NCI-H69 (cell line): Measurements from ENCODE around the gene TMPRSS2.

Experiments
- DNase-seq: peaks from one replicate; lab custom pipeline; 2025; lab: John Stamatoyannopoulos, UW

TMPRSS2 gene

DNA sequence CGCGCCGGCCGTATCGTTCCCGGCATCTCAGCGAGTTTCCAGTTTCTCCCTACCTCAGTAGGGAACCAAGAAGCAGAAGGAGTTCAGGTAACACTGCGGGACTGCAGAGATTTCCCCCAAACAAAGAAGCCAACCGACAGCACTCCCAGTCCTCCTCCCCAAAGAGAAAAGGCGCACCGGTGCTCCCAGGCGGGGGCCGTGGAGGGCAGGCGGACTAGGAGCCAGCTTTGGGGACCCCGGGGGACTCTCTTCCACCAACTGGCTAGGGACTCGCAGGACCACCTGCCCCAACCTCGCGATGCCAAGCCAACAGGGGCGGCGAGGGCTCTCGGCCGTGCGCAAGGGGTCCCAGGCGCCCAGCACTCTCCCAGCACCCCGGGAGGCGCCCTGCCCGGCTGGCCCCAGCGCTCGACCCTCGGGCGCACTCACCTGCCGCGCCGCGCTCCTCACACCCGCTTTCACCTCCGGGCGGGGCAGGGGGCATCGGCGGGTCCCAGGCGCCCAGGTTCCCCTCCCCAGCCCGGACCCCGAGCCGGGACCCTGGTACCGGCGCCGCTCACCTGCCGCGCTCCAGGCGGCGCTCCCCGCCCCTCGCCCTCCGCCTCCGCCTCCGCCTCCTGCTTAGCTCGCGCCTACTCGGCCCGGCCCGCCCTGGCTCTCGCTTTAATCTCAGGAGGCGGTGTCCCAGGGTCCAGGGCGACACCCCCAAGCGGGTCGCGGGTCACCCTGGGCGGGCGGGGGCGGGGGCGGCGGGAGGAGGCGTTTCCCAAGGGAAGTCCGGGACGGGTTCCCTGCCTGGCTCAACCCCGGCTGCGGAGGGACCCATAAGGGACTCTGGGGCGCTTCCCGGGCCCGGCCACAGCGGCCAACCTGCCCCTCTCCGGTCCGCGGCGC lies at the start of gene TMPRSS2:
Gene TMPRSS2, minus strand, starts transcription at position 638 of the 894 bp plus-strand sequence. CDS start 10,025 bp downstream, outside the sequence.
- DNase-seq: no peak

DNA sequence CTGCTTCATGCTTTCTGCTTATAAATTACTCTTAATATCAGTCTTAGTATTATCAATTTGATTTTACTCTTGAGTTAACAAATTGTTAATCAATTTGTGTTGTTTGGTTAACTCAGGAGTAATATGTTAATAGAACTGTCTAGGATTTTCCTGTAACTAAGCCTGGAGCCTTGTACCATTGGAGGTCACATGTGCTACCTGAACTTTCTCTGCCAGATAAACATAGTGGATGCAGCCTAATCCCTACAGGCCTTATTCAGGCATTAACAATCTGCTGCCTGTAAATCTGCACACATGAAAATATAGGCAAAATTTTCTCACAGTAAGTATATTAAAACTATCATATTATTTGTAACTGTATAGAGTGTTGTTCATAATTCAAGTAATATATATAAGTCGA lies 47.1 kb upstream of the TMPRSS2 start:
- DNase-seq: no peak

DNA sequence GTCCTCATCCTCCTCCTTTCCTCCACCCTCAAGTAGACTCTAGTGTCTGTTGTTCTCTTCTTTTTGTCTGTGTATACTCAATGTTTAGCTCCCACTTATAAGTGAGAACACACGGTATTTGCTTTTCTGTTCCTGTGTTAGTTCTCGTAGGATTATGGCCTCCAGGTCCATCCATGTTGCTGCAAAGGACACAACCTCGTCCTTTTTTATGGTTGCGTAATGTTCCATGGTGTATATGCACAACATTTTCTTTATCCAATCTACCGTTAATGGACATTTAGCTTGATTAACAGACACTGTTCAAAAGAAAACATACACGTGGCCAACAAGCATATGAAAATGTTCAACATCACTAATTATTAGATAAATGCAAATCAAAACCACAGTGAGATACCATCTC lies 44.3 kb upstream of the TMPRSS2 start:
- DNase-seq: no peak

DNA sequence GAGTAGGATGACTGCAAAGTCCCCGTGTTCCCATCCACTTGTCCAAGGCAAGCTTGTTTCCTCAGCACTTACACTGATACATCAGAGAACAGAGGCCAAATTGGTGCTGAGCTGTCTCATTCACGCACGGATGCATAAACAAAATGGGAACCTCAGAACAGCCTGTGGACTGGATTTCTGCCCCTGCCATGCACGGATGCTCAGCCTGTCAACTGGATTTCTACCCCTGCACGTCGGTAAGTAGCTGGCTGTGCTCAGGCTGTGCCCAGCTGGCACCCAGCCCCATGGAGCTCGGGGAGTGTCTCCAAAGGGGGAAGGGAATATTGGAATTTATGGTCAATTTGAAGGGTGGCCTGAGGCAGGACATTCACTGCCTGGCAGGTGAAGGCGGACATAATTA lies 40.8 kb upstream of the TMPRSS2 start:
- DNase-seq: peak; percentile 12

DNA sequence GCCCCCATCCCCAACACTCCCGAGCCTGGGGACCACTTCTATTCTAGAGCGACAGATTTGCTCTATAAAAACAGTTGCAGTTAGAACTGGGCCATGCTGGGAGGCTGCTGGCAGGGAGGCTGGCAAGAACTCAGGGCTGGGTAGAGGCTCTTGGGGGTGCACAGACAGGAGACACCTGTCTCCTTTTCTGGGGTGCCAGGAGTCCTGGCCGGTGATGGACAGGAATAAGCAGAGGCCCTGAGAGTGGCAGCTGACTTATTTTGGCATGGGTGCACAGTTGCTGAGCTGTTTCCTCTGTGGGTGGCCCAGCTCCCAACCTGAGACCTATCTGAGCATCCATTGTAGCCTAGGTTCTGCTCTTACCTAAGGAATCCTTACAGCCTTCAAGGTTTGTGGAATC lies 39.2 kb upstream of the TMPRSS2 start:
- no peak for DNase-seq

DNA sequence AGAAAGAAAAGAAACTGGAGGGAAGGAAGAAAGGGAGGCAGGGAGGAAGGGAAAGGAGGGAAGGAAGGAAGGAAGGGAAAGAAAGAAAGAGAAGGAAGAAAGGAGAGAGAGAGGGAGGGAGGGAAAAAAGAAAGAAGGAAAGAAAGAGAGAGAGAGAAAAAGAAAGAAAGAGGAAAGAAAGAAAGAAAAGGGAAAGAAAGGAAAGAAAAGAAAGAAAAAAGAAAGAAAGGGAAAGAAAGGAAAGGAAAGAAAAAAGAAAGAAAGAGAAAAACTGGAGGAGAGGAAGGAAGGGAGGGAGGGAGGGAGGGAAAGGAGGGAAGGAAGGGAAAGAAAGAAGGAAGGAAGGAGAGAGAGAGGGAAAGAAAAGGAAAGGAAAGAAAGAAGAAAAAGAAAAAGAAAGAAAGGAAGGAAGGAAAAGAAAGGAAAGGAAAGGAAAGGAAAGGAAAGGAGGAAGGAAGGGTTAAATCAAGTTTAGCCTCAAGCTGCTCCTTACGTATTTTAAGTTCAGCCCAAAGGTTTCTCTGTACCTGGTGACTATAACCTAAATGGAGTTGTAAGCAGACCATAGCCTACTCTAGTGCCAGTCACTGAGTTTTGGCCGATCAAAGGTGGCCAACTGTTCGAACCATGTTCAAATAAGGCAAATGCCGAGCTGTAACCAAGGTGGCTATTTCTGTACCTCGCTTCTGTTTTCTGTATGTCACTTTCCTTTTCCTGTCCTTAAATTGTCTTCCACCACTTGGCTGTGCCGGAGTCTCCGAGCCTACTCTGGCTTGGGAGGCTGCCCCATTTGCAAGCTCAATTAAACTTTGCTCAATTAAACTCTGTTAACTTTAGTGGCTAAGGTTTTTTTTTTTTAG lies 37.8 kb upstream of the TMPRSS2 start:
- no peak for DNase-seq

DNA sequence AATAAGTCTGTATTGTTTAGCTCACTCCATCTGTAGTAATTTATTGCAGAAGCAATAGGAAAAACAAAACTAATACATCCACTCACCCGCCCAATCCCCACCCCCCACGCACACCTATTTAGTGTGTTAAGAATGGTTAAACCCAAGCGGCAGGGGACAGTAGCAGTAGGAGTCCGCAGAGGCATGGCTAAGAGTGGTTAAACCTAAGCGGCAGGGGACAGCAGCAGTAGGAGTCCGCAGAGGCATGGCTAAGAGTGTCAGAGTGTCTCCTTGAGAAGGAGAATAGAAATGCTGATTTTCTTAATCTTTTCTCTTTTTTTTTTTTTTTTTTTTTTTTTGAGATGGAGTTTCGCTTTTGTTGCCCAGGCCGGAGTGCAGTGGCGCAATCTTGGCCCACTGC lies 34.8 kb upstream of the TMPRSS2 start:
- DNase-seq: no peak

DNA sequence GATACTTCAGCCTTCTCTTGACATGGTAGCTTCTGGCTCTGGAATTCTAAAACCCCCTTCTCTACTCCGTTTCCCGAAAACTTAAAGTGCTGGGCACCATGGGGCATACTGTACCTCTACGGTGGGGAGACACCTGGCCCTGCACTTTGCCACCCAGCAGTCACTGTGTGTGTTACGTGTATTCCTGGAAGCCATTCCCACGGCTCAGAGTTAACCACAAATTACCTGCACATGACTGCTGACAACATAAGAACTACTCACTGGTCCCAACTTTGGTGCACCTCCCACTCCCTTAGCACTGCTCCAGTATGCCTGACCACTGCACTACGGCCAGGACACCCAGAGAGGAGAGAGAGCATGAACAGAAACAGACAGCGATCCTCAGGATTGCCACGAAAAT lies 29.4 kb upstream of the TMPRSS2 start:
- no peak for DNase-seq

- no peak for DNase-seq
Observed at GRCh38 chr21:41536827-41537103, 28.8 kb upstream of the TMPRSS2 start.

GRCh38 chr21:41536076-41536826 lies 28.3 kb upstream of the TMPRSS2 start:
- peak; percentile 13 for DNase-seq

DNA sequence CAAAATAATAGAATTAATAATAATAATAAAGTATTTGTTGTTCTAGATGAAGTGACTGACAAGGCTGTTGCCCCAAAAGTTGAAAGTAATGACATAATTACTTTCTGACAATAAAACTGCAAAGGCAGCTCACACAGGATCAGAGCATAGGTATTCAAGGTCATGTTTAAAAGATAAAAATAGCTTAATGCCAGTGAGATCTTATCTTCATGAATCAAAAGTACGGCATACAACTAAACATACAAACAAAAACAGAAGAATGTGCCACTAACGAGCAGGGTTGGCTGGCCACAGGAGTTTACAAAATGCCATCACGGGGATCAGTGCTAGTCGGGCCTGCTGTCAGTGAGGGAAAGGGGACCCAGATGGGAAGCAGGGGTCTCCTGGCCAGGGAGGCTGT lies 22.4 kb upstream of the TMPRSS2 start:
- DNase-seq: no peak

GRCh38 chr21:41529769-41530168 lies 21.8 kb upstream of the TMPRSS2 start:
- no peak for DNase-seq

GRCh38 chr21:41526478-41527087 lies 18.6 kb upstream of the TMPRSS2 start:
- DNase-seq: no peak

DNA sequence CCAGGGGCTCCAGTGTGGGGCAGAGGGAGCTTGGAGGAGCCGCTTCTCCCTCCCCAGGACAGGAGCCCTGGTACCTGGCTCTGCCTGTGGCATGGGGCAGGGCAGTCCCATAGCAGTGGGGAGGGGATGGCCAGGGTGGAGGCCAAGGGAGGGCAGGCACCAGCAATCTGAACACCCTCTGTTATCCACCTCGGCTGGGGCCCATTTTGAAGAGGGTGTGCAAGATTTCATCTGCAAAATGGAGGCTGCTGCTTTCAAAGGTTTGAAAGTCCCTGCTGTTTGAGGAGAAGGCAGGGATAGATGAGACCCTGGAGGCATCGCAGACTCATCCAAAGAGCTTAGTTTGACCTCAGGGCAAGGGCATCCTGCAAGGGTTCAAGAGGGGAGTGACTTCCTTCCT lies 15.2 kb upstream of the TMPRSS2 start:
- no peak for DNase-seq

- DNase-seq: no peak
Observed at GRCh38 chr21:41521489-41522027, 13.6 kb upstream of the TMPRSS2 start.

GRCh38 chr21:41520560-41521442 lies 12.8 kb upstream of the TMPRSS2 start:
- DNase-seq: no peak

DNA sequence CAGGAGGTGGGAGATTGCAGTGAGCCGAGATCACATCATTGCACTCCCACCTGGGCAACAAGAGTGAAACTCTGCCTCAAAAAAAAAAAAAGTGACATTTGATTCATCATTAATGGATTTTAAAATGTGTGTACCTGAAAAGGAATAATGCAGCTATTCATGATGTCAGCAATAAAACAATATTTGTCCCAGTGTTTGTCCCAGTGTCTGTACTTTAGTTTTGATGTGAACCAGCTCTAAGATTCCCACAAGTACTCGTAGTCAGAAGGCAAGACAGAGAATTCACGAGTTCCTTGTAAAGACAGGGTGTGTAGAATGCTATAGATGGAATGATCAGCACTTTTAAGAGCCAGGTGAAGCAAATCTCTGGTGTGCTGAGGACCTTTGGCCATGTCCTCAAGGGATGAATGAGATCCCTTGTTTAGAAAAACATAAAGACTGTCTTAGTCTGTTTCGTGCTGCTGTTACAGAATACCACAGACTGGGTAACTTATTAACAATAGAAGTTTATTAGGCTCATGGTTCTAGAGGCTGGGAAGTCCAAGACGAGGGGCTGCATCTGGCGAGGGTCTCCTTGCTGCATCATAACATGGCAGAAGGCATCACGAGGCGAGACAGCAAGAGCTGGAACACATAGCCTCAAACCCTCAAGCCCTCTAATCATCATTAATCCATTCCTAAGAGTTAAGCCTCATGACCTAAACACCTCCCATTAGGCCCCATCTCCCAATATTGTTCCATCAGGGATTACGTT lies 12.0 kb upstream of the TMPRSS2 start:
- no peak for DNase-seq

- DNase-seq: no peak
Observed at GRCh38 chr21:41518757-41519156, 10.8 kb upstream of the TMPRSS2 start.

DNA sequence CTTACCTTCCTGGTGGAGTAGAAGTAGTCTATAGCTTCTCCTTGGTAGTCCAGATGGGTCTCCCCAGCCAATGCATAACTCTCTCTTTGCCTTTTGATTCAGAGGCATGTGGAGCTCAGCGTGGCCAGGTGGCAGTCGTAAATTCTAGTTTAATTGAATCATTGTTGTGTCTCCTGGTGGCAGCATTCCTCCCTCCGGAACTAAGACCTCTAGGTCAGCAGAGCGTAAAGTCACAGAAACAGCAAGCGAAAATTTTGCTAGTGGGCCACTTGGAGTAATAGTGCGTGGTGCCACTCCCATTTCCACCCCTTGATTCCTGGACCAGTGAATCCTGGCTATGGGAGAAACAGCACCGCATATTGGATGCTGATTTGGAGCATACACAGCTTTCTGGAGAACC lies 3.9 kb upstream of the TMPRSS2 start:
- peak; percentile 18 for DNase-seq

DNA sequence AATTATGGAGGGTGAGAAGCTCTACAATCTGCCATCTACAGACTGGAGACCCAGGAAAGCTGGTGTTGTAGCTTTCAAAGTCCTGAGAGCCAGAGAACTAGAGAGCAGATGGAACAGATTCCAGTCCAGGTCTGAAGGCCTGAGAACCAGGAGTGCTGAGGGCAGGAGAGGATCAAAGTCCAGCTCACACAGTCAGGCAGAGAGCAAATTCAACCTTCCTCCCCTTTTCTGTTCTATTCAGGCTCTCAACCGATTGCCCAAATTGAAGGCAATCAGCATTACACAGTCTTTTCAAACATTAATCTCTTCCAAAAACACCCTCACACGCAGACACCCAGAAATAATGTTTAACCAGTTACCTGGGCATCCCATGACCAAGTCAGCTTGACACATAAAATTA lies 2.5 kb upstream of the TMPRSS2 start:
- no peak for DNase-seq
